HG02981 (cell line): ENCODE data around the gene BLVRB.
"Not testable (repeated sequence)": the region's sequence is repeated elsewhere in the genome, so short reads cannot be mapped to it uniquely, and the experiment has no call there.

Source experiments
- ATAC-seq: cut with Tn5 transposase; IDR thresholded peaks from one replicate; pipeline ENCODE4 v1.9.1; 2021; ENCODE audit warnings: mild to moderate bottlenecking, moderate library complexity; ENCODE audit not compliant: unreplicated experiment

The BLVRB gene

DNA sequence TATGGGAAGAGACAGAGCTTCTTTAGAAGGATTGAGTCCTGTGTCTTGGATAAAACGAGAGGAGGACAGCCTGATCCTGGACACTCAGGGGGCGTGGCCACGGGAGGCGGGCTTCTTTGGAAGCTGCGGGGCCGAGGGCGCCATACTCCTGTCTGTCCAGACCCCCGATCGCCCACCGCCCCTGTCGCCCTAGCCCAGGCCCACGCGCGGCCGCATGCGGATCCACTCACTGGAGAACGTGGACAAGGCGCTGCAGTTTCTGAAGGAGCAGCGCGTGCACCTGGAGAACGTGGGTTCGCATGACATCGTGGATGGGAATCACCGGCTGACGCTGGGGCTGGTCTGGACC, 24.3 kb upstream of the BLVRB start:
- ATAC-seq, result no peak

GRCh38 chr19:40486017-40486416, 20.5 kb upstream of the BLVRB start:
- no peak for ATAC-seq

- ATAC-seq, result not testable (repeated sequence)
Observed at GRCh38 chr19:40475878-40476644, 10.5 kb upstream of the BLVRB start.

- ATAC-seq, result no peak
Observed at GRCh38 chr19:40474737-40475136, 9.2 kb upstream of the BLVRB start.

GRCh38 chr19:40472516-40472915, 7.0 kb upstream of the BLVRB start:
- ATAC-seq, result no peak

DNA sequence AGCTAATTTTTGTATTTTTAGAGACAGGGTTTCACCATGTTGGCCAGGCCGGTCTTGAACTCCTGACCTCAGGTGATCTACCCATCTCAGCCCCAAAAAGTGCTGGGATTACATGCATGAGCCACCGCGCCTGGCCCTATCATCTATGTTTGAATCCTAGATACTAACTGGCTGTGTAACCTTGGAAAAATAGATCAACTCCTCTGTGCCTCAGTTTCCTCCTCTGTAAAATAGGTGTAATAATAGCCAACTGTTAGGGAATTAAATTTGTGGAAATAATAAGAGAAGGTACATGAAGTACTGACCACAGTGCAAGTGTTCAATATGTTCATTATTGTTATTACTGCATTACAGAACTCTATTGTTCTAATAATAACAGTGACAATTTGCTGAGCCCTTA, 5.6 kb upstream of the BLVRB start:
- no peak for ATAC-seq

- ATAC-seq, result no peak
Observed at GRCh38 chr19:40469011-40469410, 3.5 kb upstream of the BLVRB start.

DNA sequence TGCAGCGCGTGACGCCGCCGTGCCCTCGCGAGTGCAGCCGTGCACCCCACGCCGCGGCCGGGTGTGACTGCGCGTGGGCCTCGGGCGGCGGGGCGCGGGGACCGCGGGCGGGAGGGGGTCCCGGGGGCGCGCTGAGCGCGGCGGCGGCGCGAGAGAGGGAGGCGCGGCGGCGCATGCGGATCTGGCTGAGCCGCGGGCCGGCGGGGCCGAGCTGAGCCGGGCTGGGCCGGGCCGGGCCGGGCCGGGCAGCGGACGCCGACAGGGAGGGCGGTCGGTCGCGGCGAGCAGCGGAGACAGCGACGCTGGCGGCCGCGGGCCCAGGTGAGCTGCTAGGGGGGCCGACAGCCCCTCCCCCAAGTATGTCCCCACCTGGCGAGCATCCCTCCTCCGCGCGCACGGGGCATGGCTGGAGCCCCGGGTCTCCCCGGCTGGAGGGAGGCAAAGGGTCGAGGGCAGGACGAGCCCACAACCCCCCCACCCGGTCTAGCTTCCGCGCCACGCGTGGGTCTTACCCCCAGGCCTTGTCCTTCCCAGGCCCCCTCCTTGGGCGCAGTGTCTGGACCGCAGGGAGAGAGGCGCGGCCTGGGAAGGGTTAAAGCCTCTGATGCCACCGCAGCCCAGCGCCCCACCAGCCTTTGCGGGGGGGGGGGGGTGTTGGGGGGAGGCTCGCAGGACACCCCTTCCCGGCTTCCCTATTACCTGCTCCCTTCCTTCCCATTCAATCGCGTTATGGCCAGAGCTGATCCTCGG, 1.6 kb upstream of the BLVRB start, which contains the start of gene SPTBN4:
Gene SPTBN4 (plus strand): TSS at position 17 of the 750 bp plus-strand sequence. CDS start 5,621 bp downstream, outside the sequence.
- ATAC-seq, result no peak

- peak; percentile 19 for ATAC-seq
Observed at GRCh38 chr19:40466219-40466984, 857 bp upstream of the BLVRB start.

- ATAC-seq, result no peak
Observed at GRCh38 chr19:40465025-40465556, 454 bp downstream of the BLVRB start.

DNA sequence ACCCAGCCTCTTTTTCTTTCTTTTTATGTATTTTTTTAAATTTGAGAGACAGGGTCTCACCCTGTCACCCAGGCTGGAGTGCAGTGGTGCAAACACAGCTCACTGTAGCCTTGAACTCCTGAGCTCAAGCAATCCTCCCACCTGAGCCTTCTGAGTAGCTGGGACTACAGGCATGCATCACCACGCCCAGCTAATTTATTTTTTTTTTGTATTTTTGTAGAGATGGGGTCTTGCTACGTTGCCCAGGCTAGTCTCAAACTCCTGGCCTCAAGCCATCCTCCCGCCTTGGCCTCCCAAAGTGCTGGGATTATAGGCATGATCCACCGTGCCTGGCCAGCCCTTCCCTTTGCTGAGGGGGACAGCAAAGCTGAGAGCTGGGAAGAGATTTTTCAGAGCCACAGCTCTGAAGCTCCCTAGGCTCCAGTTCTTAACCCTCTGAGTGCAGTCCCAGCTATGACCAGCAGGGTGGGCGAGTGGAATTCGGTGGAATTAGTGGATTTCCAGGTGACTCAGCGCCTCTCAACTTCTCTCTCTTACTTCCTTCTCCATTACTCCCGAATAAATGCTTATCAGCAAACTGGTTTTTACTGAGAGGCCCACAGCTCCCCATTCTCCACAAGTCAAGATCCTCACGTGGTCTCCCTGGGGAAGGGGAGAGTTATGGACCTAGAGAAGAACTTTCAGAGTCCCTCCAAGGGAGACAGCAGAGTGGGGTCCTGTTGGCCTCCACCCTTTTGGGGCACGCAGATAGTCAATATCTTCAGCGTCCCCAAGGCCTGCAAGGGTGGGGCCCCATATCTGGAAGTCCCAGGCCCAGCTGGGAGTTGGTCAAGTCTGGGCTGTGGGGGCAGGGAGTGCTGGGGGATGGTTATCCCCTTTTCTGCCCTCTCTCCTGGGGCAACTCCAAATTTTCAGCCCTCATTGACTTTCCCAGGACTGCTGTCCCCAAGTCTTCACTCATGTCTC, 1.2 kb downstream of the BLVRB start:
- no peak for ATAC-seq

DNA sequence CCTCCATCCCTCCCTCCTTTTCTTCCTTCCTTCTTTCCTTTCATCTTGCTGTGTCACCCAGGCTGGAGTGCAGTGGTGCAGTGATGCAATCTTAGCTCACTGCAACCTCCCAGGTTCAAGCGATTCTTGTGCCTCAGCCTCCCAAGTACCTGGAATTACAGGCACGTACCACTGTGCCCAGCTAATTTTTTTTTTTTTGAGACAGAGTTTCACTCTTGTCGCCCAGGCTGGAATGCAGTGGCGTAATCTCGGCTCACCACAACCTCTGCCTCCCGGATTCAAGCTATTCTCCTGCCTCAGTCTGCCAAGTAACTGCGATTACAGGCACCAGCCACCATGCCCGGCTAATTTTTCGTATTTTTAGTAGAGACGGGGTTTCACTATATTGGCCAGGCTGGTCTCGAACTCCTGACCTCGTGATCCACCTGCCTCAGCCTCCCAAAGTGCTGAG, 1.9 kb downstream of the BLVRB start:
- ATAC-seq, result not testable (repeated sequence)

GRCh38 chr19:40461669-40462221, 3.8 kb downstream of the BLVRB start:
- no peak for ATAC-seq

- no peak for ATAC-seq
Observed at GRCh38 chr19:40460185-40460584, 5.4 kb downstream of the BLVRB start.

GRCh38 chr19:40458597-40458974, 7.0 kb downstream of the BLVRB start:
- ATAC-seq, result no peak

DNA sequence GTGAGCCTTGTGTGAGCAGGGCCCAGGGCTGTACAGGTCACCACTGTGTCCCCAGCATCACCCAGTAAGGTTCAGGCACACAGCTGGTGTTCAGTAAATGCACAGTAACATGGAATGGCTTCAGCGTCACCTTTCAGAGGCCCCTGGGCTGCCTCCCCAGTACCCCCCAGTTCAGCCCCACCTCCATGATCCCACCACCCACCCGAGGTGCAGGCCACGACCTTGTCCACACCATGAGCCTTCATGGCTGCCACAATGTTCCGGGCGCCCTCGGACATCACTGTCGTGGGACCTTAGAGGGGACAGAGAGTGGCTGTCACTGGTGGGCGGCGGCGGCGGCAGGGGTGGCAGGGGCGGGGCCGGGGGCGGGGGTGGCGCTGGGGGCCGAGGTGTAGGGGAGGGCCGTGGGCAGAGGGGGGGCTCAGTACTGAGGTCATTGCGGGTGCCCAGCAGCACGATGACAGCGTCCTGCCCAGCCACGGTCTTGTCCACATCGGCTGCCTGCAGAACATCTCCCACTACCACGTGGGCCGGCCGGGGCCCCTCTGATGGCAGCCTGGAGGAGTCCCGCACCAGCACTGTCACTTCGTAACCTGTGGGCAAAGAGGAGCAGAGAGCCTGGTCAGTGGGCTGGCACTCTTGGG, 7.5 kb downstream of the BLVRB start:
- ATAC-seq, result no peak

DNA sequence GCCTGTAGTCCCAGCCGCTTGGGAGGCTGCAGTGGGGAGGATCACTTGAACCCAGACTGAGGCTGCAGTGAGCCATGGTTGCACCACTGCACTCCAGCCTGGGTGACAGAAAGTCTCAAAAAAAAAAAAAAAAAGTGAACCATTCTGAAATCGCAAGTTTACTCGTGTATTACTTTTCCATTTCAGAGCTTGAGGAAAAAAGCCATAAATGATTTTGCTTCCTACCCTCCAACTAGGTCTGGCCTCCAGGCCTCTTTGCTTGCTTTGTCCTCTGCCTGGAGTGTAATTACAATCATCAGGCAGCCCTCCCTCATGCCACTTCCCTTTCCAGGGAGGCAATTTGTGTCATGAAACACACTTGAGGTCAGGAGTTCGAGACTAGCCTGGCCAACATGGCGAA, 8.5 kb downstream of the BLVRB start:
- ATAC-seq, result no peak

GRCh38 chr19:40453943-40454342, 11.6 kb downstream of the BLVRB start:
- ATAC-seq, result not testable (repeated sequence)

DNA sequence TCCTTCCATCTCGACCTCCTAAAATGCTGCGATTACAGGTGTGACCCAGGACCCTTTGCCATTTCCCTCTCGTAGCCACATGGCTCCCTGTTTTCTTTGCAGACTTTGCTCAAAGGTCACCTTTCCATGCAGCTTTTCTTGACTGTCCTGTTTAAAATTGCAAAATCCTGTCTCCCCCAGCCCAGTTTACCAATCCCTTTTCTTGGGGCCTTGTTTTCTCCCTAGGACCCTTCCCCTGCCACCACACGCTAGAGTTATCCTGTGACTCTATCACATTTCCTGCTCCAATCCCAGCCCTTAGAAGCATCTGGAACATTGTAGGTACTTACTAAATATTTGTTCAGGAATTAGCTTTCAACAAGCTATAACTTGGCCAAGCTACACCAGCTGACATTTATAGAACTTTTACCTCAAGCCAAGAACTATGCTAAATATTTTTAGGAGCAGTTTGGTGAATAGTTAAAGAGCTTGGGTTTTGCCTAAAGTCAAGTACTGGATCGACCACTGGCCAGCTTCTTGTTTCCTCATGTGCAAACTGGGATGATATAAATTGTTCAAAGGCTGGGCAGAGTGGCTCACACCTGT, 12.3 kb downstream of the BLVRB start:
- no peak for ATAC-seq
